Measurements from ENCODE around the gene MRPL24. TPM values are rescaled to one million over a fixed set of nuclear protein-coding genes. Genes with fewer than 3 reads are reported as not detected.

Gene MRPL24
- total RNA-seq, 2 experiments from 2014 or later: 55.3 to 56.6 TPM

DNA sequence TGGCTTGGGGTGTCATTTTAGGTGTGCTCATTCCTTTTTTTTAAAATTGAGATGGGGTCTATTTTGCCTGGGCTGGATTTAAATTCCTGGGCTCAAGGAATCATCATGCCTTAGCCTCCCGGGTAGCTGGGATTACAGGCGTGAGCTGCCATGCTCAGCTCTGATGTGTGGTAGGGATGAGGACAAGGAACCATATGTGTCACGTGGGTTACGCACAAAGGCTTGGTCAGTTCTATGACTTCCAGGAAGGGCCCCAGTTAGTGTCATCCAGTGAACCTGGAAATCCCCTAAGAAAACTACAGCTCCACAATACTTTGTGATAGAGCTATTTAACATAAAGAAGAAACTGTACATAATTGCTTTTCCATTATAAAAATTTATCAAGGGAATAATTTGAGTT lies 19.4 kb downstream of the MRPL24 start:
- TF ChIP-seq EZH2phosphoT487 (IDR thresholded peaks at IDR 0.05; ENCODE audit: borderline replicate concordance, low read depth, low read length): no peak
- TF ChIP-seq, protein P1, sequence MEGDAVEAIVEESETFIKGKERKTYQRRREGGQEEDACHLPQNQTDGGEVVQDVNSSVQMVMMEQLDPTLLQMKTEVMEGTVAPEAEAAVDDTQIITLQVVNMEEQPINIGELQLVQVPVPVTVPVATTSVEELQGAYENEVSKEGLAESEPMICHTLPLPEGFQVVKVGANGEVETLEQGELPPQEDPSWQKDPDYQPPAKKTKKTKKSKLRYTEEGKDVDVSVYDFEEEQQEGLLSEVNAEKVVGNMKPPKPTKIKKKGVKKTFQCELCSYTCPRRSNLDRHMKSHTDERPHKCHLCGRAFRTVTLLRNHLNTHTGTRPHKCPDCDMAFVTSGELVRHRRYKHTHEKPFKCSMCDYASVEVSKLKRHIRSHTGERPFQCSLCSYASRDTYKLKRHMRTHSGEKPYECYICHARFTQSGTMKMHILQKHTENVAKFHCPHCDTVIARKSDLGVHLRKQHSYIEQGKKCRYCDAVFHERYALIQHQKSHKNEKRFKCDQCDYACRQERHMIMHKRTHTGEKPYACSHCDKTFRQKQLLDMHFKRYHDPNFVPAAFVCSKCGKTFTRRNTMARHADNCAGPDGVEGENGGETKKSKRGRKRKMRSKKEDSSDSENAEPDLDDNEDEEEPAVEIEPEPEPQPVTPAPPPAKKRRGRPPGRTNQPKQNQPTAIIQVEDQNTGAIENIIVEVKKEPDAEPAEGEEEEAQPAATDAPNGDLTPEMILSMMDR (conservative IDR thresholded peaks at IDR 0.05; ENCODE audit: low read length): no peak
- H4K20me1 ChIP-seq (ENCODE audit: insufficient read depth, low read length): peaks cover 32% of the 10 kb centered on the region
- no peaks in the 10 kb centered on the region for H3K9me2 ChIP-seq (ENCODE audit: insufficient read depth, low read length)
- intact Hi-C loops (cut with micrococcal nuclease; ENCODE audit: unreplicated experiment): no loop called here
- no peak overlapping the region for H3K4me2 ChIP-seq (ENCODE audit: low read length)
- ChIA-PET POLR2A (no interaction called here), CTCF (ENCODE audit: unreplicated experiment) (no interaction called here)
- DNase-seq (ENCODE audit: low spot score): no peak
- no peak overlapping the region for H3K27ac ChIP-seq (ENCODE audit: low read depth, low read length, poor library complexity, severe bottlenecking)
- peaks cover 87% of the 10 kb centered on the region for H3K36me3 ChIP-seq (ENCODE audit: insufficient read depth, low read length)
- no peaks in the 10 kb centered on the region for H3K9me3 ChIP-seq (ENCODE audit: low read length)
- BruUV-seq (replicated peaks): no TSS peak
- no peak overlapping the region for H2AFZ ChIP-seq (ENCODE audit: low read length)
- peaks cover 18% of the 10 kb centered on the region for H3K4me1 ChIP-seq (ENCODE audit: insufficient read depth, low read length, poor library complexity, severe bottlenecking)
- H3K4me3 ChIP-seq (ENCODE audit: low read depth, low read length, poor library complexity, severe bottlenecking): no peak overlapping the region
- peaks cover 50% of the 10 kb centered on the region for H3K79me2 ChIP-seq (ENCODE audit: insufficient read depth, low read depth, low read length)

DNA sequence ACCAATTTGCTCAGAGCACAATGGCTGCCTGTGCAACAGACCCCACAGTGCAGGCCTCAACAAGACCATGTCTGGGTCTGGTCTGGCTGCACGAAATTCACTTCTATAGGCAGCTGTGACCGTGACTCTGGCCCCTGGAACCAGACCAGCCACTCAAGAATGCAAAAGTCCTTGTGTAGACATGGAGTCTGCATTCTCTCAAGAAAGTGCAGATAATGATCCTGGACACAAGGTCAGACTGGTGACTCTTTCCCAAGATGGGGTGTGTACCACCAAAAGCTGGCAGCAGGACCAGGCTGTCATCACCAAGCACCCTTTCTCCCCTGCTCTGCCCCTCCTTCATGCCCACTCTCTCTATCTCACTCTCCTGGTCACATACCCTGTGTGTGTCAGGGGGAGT lies 19.8 kb downstream of the MRPL24 start:
- TF ChIP-seq, protein P1 (conservative IDR thresholded peaks at IDR 0.05; ENCODE audit: low read length): no peak
- TF ChIP-seq EZH2phosphoT487 (IDR thresholded peaks at IDR 0.05; ENCODE audit: borderline replicate concordance, low read depth, low read length): no peak
- Histone ChIP-seq H3K4me2 (ENCODE audit: low read length) (no peak overlapping the region), H3K36me3 (ENCODE audit: insufficient read depth, low read length) (peaks cover 83% of the 10 kb centered on the region), H3K79me2 (ENCODE audit: insufficient read depth, low read depth, low read length) (peaks cover 46% of the 10 kb centered on the region), H3K4me1 (ENCODE audit: insufficient read depth, low read length, poor library complexity, severe bottlenecking) (peaks cover 18% of the 10 kb centered on the region), H3K4me3 (ENCODE audit: low read depth, low read length, poor library complexity, severe bottlenecking) (no peak overlapping the region), H3K27ac (ENCODE audit: low read depth, low read length, poor library complexity, severe bottlenecking) (no peak overlapping the region), H3K9me2 (ENCODE audit: insufficient read depth, low read length) (no peaks in the 10 kb centered on the region), H3K9me3 (ENCODE audit: low read length) (no peaks in the 10 kb centered on the region), H4K20me1 (ENCODE audit: insufficient read depth, low read length) (peaks cover 29% of the 10 kb centered on the region), H2AFZ (ENCODE audit: low read length) (no peak overlapping the region)
- no TSS peak for BruUV-seq (replicated peaks)
- POLR2A ChIA-PET: no interaction called here
- intact Hi-C loops (cut with micrococcal nuclease; ENCODE audit: unreplicated experiment): no loop called here
- CTCF ChIA-PET (ENCODE audit: unreplicated experiment): no interaction called here
- DNase-seq (ENCODE audit: low spot score): no peak

DNA sequence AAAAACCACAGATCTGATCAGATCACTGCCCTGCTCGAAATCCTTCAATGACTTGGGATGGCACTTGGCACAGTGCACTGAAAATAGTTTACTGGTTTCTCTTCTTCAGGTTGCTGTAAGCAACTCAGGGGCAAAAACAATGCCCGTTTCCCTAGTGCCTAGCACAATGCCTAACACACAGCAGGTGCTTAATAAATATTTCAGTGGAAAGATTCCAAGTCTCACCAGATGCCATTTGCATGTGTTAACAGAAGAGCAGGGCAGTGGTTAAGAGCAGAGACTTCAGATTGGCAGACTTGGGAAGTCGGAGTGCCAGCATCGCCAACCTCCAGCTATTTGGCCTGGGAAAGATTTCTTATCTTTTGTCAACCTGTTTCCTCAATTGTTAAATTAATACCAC lies 23.5 kb downstream of the MRPL24 start:
- H3K36me3 ChIP-seq (ENCODE audit: insufficient read depth, low read length): peaks cover 45% of the 10 kb centered on the region

More for the DNA sequence above, 23.5 kb downstream of the MRPL24 start:
- Histone ChIP-seq H3K79me2 (ENCODE audit: insufficient read depth, low read depth, low read length) (peaks cover 10% of the 10 kb centered on the region; the same call in 1 of the 2 replicates), H3K27ac (ENCODE audit: low read depth, low read length, poor library complexity, severe bottlenecking) (no peak overlapping the region), H3K4me2 (ENCODE audit: low read length) (no peak overlapping the region), H3K4me3 (ENCODE audit: low read depth, low read length, poor library complexity, severe bottlenecking) (no peak overlapping the region), H3K9me3 (ENCODE audit: low read length) (no peaks in the 10 kb centered on the region), H2AFZ (ENCODE audit: low read length) (no peak overlapping the region), H3K4me1 (ENCODE audit: insufficient read depth, low read length, poor library complexity, severe bottlenecking) (no peaks in the 10 kb centered on the region), H4K20me1 (ENCODE audit: insufficient read depth, low read length) (no peaks in the 10 kb centered on the region; the same call in 1 of the 2 replicates), H3K9me2 (ENCODE audit: insufficient read depth, low read length) (no peaks in the 10 kb centered on the region)
- no TSS peak for BruUV-seq (replicated peaks)
- intact Hi-C loops (cut with micrococcal nuclease; ENCODE audit: unreplicated experiment): no loop called here
- TF ChIP-seq, protein P1 (conservative IDR thresholded peaks at IDR 0.05; ENCODE audit: low read length): no peak
- no peak for TF ChIP-seq EZH2phosphoT487 (IDR thresholded peaks at IDR 0.05; ENCODE audit: borderline replicate concordance, low read depth, low read length)
- no peak for DNase-seq (ENCODE audit: low spot score)
- CTCF ChIA-PET (ENCODE audit: unreplicated experiment): interaction anchor here (3.7 kb wide), 1 partner anchor 8 kb away, joined by 12 read pairs; no protein-coding TSS in a partner anchor
- POLR2A ChIA-PET: no interaction called here
